Thyroid gland (tissue), 4 donors: Measurements from ENCODE around the gene PTN. TPM values are rescaled to one million over a fixed set of nuclear protein-coding genes. Genes with fewer than 3 reads are reported as not detected.

ENCODE experiments used
- DNase-seq, 2 donors: peaks; one replicate each; pipeline ENCODE4 v3.0.0-alpha.2; 2019
- H3K27ac ChIP-seq, 3 donors: fragments of 200-600 bp; sonication (generic); 1 replicate in 2 of 3; 2 replicates in 1 of 3; pipeline ENCODE4 v1.5.1; 2016 to 2019; ENCODE audit warnings: mild to moderate bottlenecking in 1 of 3, moderate library complexity in 1 of 3
- H3K27me3 ChIP-seq: fragments of 200-600 bp; sonication (generic); one replicate; pipeline ENCODE4 v1.5.1; 2019
- H3K36me3 ChIP-seq, 2 donors: fragments of 200-600 bp; sonication (generic); one replicate each; pipeline ENCODE4 v1.5.1; 2016 to 2019
- H3K4me1 ChIP-seq, 2 donors: fragments of 200-600 bp; sonication (generic); one replicate each; pipeline ENCODE4 v1.5.1; 2017 to 2019
- H3K4me3 ChIP-seq, 3 donors: fragments of 200-600 bp; sonication (generic); replicated peaks in 1 of 3; 1 replicate in 2 of 3; 2 replicates in 1 of 3; pipeline ENCODE4 v1.5.1; 2016; ENCODE audit warnings: mild to moderate bottlenecking in 1 of 3
- H3K9me3 ChIP-seq: fragments of 200-600 bp; sonication (generic); one replicate; pipeline ENCODE4 v1.5.1; 2017
- CTCF ChIP-seq, 6 experiments: fragments of 200-600 bp in 3 of 6; fragments of 450-650 bp in 3 of 6; sonication (generic) in 3 of 6; IDR thresholded peaks; one replicate each; pipeline ENCODE4 v1.5.1; 2016 to 2019; ENCODE audit warnings: antibody characterized with exemption in 6 of 6, mild to moderate bottlenecking in 2 of 6, inconsistent platforms in 1 of 6, moderate library complexity in 1 of 6
- POLR2A ChIP-seq, 2 donors: fragments of 450-650 bp; IDR thresholded peaks; one replicate each; pipeline ENCODE4 v1.6.1; 2017; ENCODE audit warnings: antibody characterized with exemption in 2 of 2, mild to moderate bottlenecking in 2 of 2, moderate library complexity in 1 of 2
- WGBS, 2 donors: methylation state at CpG; one replicate each; pipeline ENCODE4 v1.1.5; 2017; 5-methylcytosine and 5-hydroxymethylcytosine counted together
- intact Hi-C: fragments of 100-400 bp; cut with DNase I; formaldehyde crosslinking; loops from one replicate; pipeline ENCODE4 v1.15.1; 2023
- total RNA-seq, 4 donors: library from RNA; depleted of rRNA; stranded (reverse); fragments of >200 nt; gene quantifications; one replicate each; pipeline ENCODE4 v1.2.3, GENCODE V29; 2016

PTN gene
- 10 to 100 TPM in 2 of 4 donors, 1 to 10 TPM in 2; 6.1 to 40.3 (median 9.2) TPM for total RNA-seq

GRCh38 chr7:137343281-137343841 is at the start of gene PTN:
TSS of gene PTN (minus strand) at chr7:137343733. CDS start at chr7:137254973, 88,760 bp downstream.
- peaks cover 0 to 4% of the 10 kb centered on the region in 2 donors for H3K4me1 ChIP-seq
- H3K27ac ChIP-seq, result no peak within 1 kb of the TSS
- H3K36me3 ChIP-seq, result no peaks in the 10 kb centered on the region
- no peaks in the 10 kb centered on the region for H3K27me3 ChIP-seq
- peak; percentile 49 to 58 for DNase-seq
- H3K9me3 ChIP-seq, result no peaks in the 10 kb centered on the region
- peak within 1 kb of the TSS in 2 of 3 donors; percentile 23 to 27 for H3K4me3 ChIP-seq
- TF ChIP-seq POLR2A (IDR thresholded peaks at IDR 0.05) (no peak), CTCF (IDR thresholded peaks at IDR 0.05) (no peak)
- WGBS, 2 donors, result 2 to 3% methylated on average over 23 of the region's 23 CpGs
- intact Hi-C loops, result no loop called here

GRCh38 chr7:137390076-137390475 is 46.5 kb upstream of the PTN start:
- DNase-seq, result no peak
- intact Hi-C loops, result no loop called here
- Histone ChIP-seq H3K27ac (no peak overlapping the region), H3K27me3 (no peaks in the 10 kb centered on the region), H3K9me3 (no peaks in the 10 kb centered on the region), H3K36me3 (peaks cover 0 to 9% of the 10 kb centered on the region in 2 donors), H3K4me3 (no peak overlapping the region), H3K4me1 (no peaks in the 10 kb centered on the region)
- TF ChIP-seq POLR2A (IDR thresholded peaks at IDR 0.05), result no peak
- no peak for TF ChIP-seq CTCF (IDR thresholded peaks at IDR 0.05)
- WGBS, 2 donors, result 89 to 91% methylated on average over 1 of the region's 1 CpG

- WGBS, 2 donors, result 93 to 100% methylated on average over 1 of the region's 1 CpG
- intact Hi-C loops, result no loop called here
- TF ChIP-seq CTCF (IDR thresholded peaks at IDR 0.05) (no peak), POLR2A (IDR thresholded peaks at IDR 0.05) (no peak)
- no peak overlapping the region for H3K4me3 ChIP-seq
- peaks cover 0 to 9% of the 10 kb centered on the region in 2 donors for H3K36me3 ChIP-seq
- H3K27me3 ChIP-seq, result no peaks in the 10 kb centered on the region
- H3K4me1 ChIP-seq, result no peaks in the 10 kb centered on the region
- H3K9me3 ChIP-seq, result no peaks in the 10 kb centered on the region
- DNase-seq, result no peak
- no peak overlapping the region for H3K27ac ChIP-seq
These were observed 45.4 kb upstream of the PTN start for GRCh38 chr7:137388916-137389315.

- Histone ChIP-seq H3K9me3 (no peaks in the 10 kb centered on the region), H3K36me3 (peaks cover 0 to 9% of the 10 kb centered on the region in 2 donors), H3K4me1 (no peaks in the 10 kb centered on the region), H3K27ac (no peak overlapping the region), H3K4me3 (no peak overlapping the region), H3K27me3 (no peaks in the 10 kb centered on the region)
- intact Hi-C loops, result no loop called here
- WGBS, 2 donors, result 64 to 67% methylated on average over 1 of the region's 1 CpG
- TF ChIP-seq POLR2A (IDR thresholded peaks at IDR 0.05), result no peak
- TF ChIP-seq CTCF (IDR thresholded peaks at IDR 0.05), result no peak
- no peak for DNase-seq
These were observed 43.4 kb upstream of the PTN start for GRCh38 chr7:137386966-137387365.

GRCh38 chr7:137381045-137381444 is 37.5 kb upstream of the PTN start:
- Histone ChIP-seq H3K9me3 (no peaks in the 10 kb centered on the region), H3K27me3 (no peaks in the 10 kb centered on the region), H3K27ac (no peak overlapping the region), H3K4me3 (no peak overlapping the region), H3K36me3 (no peaks in the 10 kb centered on the region), H3K4me1 (no peaks in the 10 kb centered on the region)
- DNase-seq, result no peak
- TF ChIP-seq CTCF (IDR thresholded peaks at IDR 0.05) (no peak), POLR2A (IDR thresholded peaks at IDR 0.05) (no peak)
- intact Hi-C loops, result no loop called here
- WGBS, 2 donors, result 71 to 86% methylated on average over 1 of the region's 1 CpG
